SHP77 treated with DMSO at 0.1 percent for 48 hours (cell line): ENCODE measurements around the gene ATL3.
"Not testable (repeated sequence)": the region's sequence is repeated elsewhere in the genome, so short reads cannot be mapped to it uniquely, and the experiment has no call there.

Experiments
- DNase-seq: peaks from one replicate; lab custom pipeline; 2025; lab: John Stamatoyannopoulos, UW

Gene ATL3

GRCh38 chr11:63671322-63672155, at the start of gene ATL3:
Gene ATL3, minus strand, starts transcription at chr11:63671376. Its CDS starts 41 bp downstream, at chr11:63671335.
- no peak for DNase-seq

GRCh38 chr11:63720611-63721010, 49.4 kb upstream of the ATL3 start:
- DNase-seq = no peak

GRCh38 chr11:63719987-63720386, 48.8 kb upstream of the ATL3 start:
- no peak for DNase-seq

GRCh38 chr11:63719001-63719400, 47.8 kb upstream of the ATL3 start:
- DNase-seq = no peak

- DNase-seq = no peak
Measured at GRCh38 chr11:63716046-63716445, 44.9 kb upstream of the ATL3 start.

GRCh38 chr11:63713766-63714165, 42.6 kb upstream of the ATL3 start:
- DNase-seq = no peak

GRCh38 chr11:63711838-63712237, 40.7 kb upstream of the ATL3 start:
- no peak for DNase-seq

GRCh38 chr11:63710476-63711217, 39.5 kb upstream of the ATL3 start:
- DNase-seq = no peak

GRCh38 chr11:63709336-63709884, 38.2 kb upstream of the ATL3 start:
- DNase-seq = no peak

- no peak for DNase-seq
Measured at GRCh38 chr11:63708764-63709163, 37.6 kb upstream of the ATL3 start.

GRCh38 chr11:63705526-63705925, 34.4 kb upstream of the ATL3 start:
- no peak for DNase-seq

- no peak for DNase-seq
Measured at GRCh38 chr11:63699896-63700295, 28.7 kb upstream of the ATL3 start.

- no peak for DNase-seq
Measured at GRCh38 chr11:63698976-63699733, 28.0 kb upstream of the ATL3 start.

- DNase-seq = no peak
Measured at GRCh38 chr11:63694596-63694995, 23.4 kb upstream of the ATL3 start.

- DNase-seq = no peak
Measured at GRCh38 chr11:63687845-63688244, 16.7 kb upstream of the ATL3 start.

- no peak for DNase-seq
Measured at GRCh38 chr11:63686926-63687325, 15.8 kb upstream of the ATL3 start.

- not testable (repeated sequence) for DNase-seq
Measured at GRCh38 chr11:63685158-63685721, 14.1 kb upstream of the ATL3 start.

GRCh38 chr11:63683133-63683991, 12.2 kb upstream of the ATL3 start:
- DNase-seq = no peak

GRCh38 chr11:63682066-63683021, 11.2 kb upstream of the ATL3 start:
- DNase-seq = no peak
